Measurements from ENCODE around the gene KMT2A.
"Not testable (repeated sequence)": the region's sequence is repeated elsewhere in the genome, so short reads cannot be mapped to it uniquely, and the experiment has no call there.

KMT2A gene

DNA sequence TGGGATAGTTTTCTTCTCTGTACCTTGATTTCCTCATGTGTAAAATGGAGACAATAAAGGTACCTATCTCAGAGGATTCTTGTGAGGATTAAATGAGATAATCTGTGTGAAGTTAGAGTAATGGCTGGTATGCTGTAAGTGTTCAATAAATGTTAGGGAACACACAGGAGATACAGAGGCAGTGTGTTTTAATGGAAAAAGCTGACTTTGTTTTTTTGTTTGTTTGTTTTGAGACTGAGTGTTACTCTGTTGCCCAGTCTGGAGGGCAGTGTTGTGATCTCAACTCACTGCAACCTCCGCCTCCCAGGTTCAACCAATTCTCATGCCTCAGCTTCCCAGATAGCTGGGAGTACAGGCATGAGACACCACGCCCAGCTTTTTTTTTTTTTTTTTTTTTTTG is 133.4 kb downstream of the KMT2A start:
- H3K4me3 ChIP-seq (ENCODE audit: low read depth, low read length), result no peak overlapping the region
- TF ChIP-seq MYC (IDR thresholded peaks at IDR 0.05; ENCODE audit: low read depth, low read length) (no peak), POLR2A (IDR thresholded peaks at IDR 0.05; ENCODE audit: extremely low read depth, insufficient read length) (no peak)
- TF ChIP-seq, protein P1, sequence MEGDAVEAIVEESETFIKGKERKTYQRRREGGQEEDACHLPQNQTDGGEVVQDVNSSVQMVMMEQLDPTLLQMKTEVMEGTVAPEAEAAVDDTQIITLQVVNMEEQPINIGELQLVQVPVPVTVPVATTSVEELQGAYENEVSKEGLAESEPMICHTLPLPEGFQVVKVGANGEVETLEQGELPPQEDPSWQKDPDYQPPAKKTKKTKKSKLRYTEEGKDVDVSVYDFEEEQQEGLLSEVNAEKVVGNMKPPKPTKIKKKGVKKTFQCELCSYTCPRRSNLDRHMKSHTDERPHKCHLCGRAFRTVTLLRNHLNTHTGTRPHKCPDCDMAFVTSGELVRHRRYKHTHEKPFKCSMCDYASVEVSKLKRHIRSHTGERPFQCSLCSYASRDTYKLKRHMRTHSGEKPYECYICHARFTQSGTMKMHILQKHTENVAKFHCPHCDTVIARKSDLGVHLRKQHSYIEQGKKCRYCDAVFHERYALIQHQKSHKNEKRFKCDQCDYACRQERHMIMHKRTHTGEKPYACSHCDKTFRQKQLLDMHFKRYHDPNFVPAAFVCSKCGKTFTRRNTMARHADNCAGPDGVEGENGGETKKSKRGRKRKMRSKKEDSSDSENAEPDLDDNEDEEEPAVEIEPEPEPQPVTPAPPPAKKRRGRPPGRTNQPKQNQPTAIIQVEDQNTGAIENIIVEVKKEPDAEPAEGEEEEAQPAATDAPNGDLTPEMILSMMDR (IDR thresholded peaks at IDR 0.05; ENCODE audit: low read depth, low read length), result no peak
- TF ChIP-seq, protein P2, sequence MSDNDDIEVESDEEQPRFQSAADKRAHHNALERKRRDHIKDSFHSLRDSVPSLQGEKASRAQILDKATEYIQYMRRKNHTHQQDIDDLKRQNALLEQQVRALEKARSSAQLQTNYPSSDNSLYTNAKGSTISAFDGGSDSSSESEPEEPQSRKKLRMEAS (IDR thresholded peaks at IDR 0.05; ENCODE audit: low read depth, low read length), result no peak
- no peak for DNase-seq (ENCODE audit: low read depth)

DNA sequence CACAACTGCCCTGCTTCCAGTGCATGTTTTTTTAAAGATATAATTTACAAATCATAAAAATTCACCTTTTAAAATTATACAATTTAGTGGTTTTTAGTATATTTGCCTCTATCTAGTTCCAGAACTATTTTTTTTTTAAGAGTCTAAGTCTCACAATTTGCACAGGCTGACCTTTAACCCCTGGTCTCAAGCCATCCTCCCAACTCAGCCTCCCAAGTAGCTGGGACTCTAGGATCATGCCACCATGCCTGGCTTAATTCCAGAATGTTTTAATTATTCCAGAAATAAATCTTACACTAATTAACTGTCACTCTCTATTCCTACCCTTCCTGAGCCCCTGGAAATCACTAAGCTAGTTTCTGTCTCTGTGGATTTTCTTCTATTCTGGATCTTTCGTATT is 134.5 kb downstream of the KMT2A start:
- no peak for DNase-seq (ENCODE audit: low read depth)
- no peak for TF ChIP-seq POLR2A (IDR thresholded peaks at IDR 0.05; ENCODE audit: extremely low read depth, insufficient read length)
- TF ChIP-seq, protein P2 (IDR thresholded peaks at IDR 0.05; ENCODE audit: low read depth, low read length), result no peak
- H3K4me3 ChIP-seq (ENCODE audit: low read depth, low read length), result no peak overlapping the region

DNA sequence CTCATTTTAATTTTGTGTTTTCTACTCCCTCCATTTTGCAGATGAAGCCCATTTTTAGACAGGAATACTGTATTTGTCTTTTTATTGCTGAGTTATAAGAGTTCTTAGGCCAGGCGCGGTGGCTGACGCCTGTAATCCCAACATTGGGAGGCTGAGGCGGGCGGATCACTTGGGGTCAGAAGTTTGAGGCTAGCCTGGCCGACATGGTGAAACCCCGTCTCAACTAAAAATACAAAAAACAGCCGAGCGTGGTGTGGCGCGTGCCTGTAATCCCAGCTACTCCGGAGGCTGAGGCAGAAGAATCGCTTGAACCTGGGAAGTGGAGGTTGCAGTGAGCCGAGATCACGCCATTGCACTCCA is 135.4 kb downstream of the KMT2A start:
- DNase-seq (ENCODE audit: low read depth), result not testable (repeated sequence)
- H3K4me3 ChIP-seq (ENCODE audit: low read depth, low read length), result peak overlapping the region; percentile 88

DNA sequence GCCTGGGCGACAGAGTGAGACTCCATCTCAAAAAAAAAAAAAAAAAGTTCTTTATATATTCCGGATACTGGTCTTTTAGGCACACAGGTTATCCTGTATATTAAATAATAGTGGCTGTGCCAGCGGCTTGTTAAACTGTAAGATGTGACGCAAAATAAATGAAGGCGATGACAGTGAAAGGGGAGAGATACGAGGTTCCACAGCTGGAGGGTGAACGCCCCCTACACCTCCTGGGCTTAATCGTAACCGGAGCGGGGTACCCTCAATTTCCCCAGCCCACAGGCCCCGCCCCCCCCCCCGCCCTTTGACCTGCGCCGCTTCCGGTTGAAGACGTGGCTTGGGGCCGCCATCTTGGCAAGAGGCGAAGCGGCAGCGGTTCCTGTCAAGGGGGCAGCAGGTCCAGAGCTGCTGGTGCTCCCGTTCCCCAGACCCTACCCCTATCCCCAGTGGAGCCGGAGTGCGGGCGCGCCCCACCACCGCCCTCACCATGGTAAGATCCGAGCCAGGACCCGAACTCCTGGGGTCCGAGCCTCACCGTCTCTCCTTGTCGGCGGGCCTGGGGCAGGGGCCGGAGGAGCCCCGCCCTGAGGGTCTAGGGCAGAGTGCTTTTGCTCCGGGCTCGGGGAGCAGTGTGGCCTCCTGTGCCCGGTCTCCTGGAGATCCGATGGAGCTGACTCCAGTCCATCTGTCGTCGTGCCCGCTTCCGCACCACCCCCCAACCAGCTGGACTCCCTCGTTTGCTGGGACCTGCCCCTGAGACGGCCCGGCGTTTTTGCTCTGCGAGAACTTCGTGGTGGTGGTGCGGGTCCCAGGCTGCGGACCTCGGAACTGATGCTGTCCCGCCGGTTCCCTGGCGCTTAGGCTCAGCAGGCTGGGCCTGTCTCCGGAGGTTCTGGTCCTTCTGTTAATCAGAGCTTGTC is 136.0 kb downstream of the KMT2A start, which contains the start of gene ARCN1:
TSS of gene ARCN1 (plus strand) at position 349 of the 920 bp plus-strand sequence. CDS start at position 488, 139 bp downstream.
- peak; percentile 89 for DNase-seq (ENCODE audit: low read depth)
- TF ChIP-seq POLR2A (IDR thresholded peaks at IDR 0.05; ENCODE audit: extremely low read depth, insufficient read length) (peak; percentile 92), MYC (IDR thresholded peaks at IDR 0.05; ENCODE audit: low read depth, low read length) (peak; percentile 67; the same call in 1 of the 2 replicates)
- TF ChIP-seq, protein P2 (IDR thresholded peaks at IDR 0.05; ENCODE audit: low read depth, low read length), result peak; percentile 30; the same call in 1 of the 2 replicates
- TF ChIP-seq, protein P1 (IDR thresholded peaks at IDR 0.05; ENCODE audit: low read depth, low read length), result no peak
- peak within 1 kb of the TSS; percentile 88 for H3K4me3 ChIP-seq (ENCODE audit: low read depth, low read length)

DNA sequence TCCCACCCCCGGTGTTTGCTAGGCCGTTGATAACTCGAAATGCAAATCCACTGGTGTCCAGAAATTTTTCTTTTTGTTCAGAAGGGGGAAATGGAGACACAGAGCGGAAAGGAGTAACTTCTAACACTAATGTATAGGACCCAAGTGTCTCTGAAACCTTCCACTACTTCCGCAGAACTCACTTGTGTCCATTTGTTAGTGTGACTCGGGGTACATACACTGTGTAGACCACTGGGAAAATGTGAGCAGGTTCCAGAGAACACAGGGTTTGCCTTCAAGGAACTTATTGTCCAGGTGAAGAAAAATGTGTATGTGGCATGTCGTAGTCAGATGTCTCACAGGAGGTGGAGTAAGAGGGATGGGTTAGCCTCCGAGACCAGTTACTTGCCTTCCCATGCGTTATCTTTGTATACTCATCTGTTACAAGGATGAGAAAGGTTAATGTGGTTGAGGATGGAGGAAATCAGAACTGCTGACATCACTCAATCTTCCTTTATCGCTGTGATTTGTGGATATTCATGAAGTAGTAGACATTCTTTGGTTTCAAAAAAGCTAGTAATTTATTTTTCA is 136.8 kb downstream of the KMT2A start:
- TF ChIP-seq, protein P2 (IDR thresholded peaks at IDR 0.05; ENCODE audit: low read depth, low read length), result no peak
- TF ChIP-seq POLR2A (IDR thresholded peaks at IDR 0.05; ENCODE audit: extremely low read depth, insufficient read length) (no peak), MYC (IDR thresholded peaks at IDR 0.05; ENCODE audit: low read depth, low read length) (no peak)
- TF ChIP-seq, protein P1 (IDR thresholded peaks at IDR 0.05; ENCODE audit: low read depth, low read length), result no peak
- DNase-seq (ENCODE audit: low read depth), result peak; percentile 43
- H3K4me3 ChIP-seq (ENCODE audit: low read depth, low read length), result peak overlapping the region; percentile 88

DNA sequence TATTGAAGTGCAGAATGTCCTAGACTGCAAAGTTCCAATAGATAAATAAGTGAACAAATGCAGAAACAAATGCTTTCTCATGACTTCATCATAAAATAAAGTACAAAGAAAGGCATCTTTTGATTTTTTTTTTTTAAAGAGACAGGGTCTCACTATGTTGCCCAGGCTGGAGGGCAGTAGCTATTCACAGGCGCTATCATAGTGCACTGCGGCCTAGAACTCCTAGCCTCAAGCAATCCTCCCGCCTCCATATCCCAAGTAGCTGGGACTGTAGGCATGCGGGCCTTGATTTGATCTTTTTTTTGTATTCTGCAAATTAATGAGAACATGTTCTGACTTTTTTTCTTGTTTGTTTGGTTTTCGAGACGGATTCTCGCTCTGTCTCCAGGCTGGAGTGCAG is 138.3 kb downstream of the KMT2A start:
- H3K4me3 ChIP-seq (ENCODE audit: low read depth, low read length), result peak overlapping the region; percentile 88
- TF ChIP-seq, protein P2 (IDR thresholded peaks at IDR 0.05; ENCODE audit: low read depth, low read length), result no peak
- no peak for DNase-seq (ENCODE audit: low read depth)

Measured in NB4 (cell line).